Brain microvascular endothelial cell (primary cell): ENCODE measurements around the gene CISD1.

Experiments
- DNase-seq: peaks from one replicate; pipeline ENCODE4 v3.0.0-alpha.2; 2020
- H3K27ac ChIP-seq: fragments of 250-450 bp; sonication (Bioruptor Pico); 2 replicates; pipeline ENCODE4 v1.5.1; 2020; ENCODE audit warnings: mild to moderate bottlenecking, moderate library complexity
- H3K27me3 ChIP-seq: fragments of 250-450 bp; sonication (Bioruptor Pico); replicated peaks from 2 replicates; pipeline ENCODE4 v1.5.1; 2020; ENCODE audit warnings: mild to moderate bottlenecking
- H3K36me3 ChIP-seq: fragments of 250-450 bp; sonication (Bioruptor Pico); replicated peaks from 2 replicates; pipeline ENCODE4 v1.5.1; 2020; ENCODE audit warnings: mild to moderate bottlenecking
- H3K4me3 ChIP-seq: 2 replicates; pipeline ENCODE4 v1.5.1; 2011; ENCODE audit warnings: low read depth, mild to moderate bottlenecking, control low read depth, low read length, moderate library complexity
- CTCF ChIP-seq: IDR thresholded peaks from 2 replicates; pipeline ENCODE4 v1.5.1; 2011; ENCODE audit warnings: low read depth, mild to moderate bottlenecking, moderate library complexity, low read length, control low read depth, inconsistent platforms; ENCODE audit errors: missing control alignments
- in situ Hi-C: cut with HindIII; loops from 2 replicates; pipeline ENCODE4 v1.10.0; 2017; ENCODE audit warnings: low sequenced_read_pairs, low pct_ligation_motif_present

CISD1 gene

GRCh38 chr10:58264780-58265179, 4.2 kb upstream of the CISD1 start:
- no peak for TF ChIP-seq CTCF
- no peaks in the 10 kb centered on the region for H3K27me3 ChIP-seq
- DNase-seq, result no peak
- in situ Hi-C loops, result no loop called here
- H3K27ac ChIP-seq, result peak overlapping the region; percentile 42
- H3K36me3 ChIP-seq, result no peaks in the 10 kb centered on the region
- no peak overlapping the region for H3K4me3 ChIP-seq

- no peak for DNase-seq
- Histone ChIP-seq H3K27me3 (no peaks in the 10 kb centered on the region), H3K27ac (peak overlapping the region; percentile 42), H3K4me3 (no peak overlapping the region), H3K36me3 (no peaks in the 10 kb centered on the region)
- no peak for TF ChIP-seq CTCF
- in situ Hi-C loops, result no loop called here
Observed at GRCh38 chr10:58265249-58265648, 3.7 kb upstream of the CISD1 start.

- peak overlapping the region; percentile 80 for H3K4me3 ChIP-seq
- peak; percentile 57 for DNase-seq
- in situ Hi-C loops, result no loop called here
Observed at GRCh38 chr10:58266003-58266825, 2.7 kb upstream of the CISD1 start.

GRCh38 chr10:58266826-58267712, 1.9 kb upstream of the CISD1 start:
- DNase-seq, result no peak
- Histone ChIP-seq H3K27me3 (no peaks in the 10 kb centered on the region), H3K36me3 (no peaks in the 10 kb centered on the region), H3K27ac (peak overlapping the region; percentile 75), H3K4me3 (peak overlapping the region; percentile 80)
- in situ Hi-C loops, result no loop called here
- no peak for TF ChIP-seq CTCF

More at GRCh38 chr10:58266003-58266825, 2.7 kb upstream of the CISD1 start:
- Histone ChIP-seq H3K27me3 (no peaks in the 10 kb centered on the region), H3K36me3 (no peaks in the 10 kb centered on the region), H3K27ac (peak overlapping the region; percentile 75)
- TF ChIP-seq CTCF, result no peak

GRCh38 chr10:58267713-58268453, 1.1 kb upstream of the CISD1 start, which contains the start of gene IPMK:
TSS of gene IPMK (minus strand) at chr10:58267894. CDS start at chr10:58267611, 283 bp downstream.
- DNase-seq, result peak; percentile 84
- H3K4me3 ChIP-seq, result peak within 1 kb of the TSS; percentile 80
- H3K36me3 ChIP-seq, result no peaks in the 10 kb centered on the region
- H3K27ac ChIP-seq, result peak within 1 kb of the TSS; percentile 75
- TF ChIP-seq CTCF, result no peak
- in situ Hi-C loops, result no loop called here
- no peaks in the 10 kb centered on the region for H3K27me3 ChIP-seq
